ENCODE data around the gene OSR1.

OSR1 gene

DNA sequence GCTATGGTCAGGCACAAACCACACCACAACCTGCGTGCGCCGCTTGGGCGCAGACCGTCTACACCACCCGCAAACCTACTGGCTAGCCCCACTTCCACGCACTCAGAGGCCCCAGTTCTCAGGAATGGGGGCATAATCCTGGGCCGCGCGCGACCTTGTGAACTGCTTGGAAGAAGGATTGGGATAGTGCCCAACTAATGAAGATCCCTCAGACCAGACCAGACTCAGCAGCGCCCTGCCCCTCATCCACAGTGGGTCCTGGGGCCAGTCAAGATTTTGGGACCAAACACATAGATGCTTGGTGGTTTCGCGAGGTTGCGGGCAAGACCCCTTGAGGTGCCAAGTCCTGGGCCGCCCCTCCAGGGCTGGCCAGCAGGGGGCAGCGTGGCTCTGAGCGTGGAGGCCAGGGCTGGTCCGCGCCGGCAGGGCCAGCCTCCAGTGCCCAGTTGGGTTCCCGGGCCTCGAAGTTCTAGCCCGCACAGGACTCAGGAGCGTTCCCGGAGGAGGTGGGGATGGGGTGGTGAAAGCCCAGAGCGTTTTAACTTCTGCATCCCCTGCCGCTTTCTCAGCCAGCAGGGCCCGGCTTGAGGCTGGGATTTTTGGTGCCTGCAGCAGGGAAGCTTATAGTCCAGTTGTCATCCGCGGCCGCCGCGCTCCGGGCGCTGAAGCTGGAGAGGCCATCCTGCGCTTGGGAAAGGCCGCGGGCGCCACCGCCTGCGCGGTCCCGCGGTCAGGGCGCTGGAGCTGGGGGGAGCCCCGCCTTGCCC, 8.3 kb downstream of the OSR1 start:
- TF ChIP-seq, protein P1, sequence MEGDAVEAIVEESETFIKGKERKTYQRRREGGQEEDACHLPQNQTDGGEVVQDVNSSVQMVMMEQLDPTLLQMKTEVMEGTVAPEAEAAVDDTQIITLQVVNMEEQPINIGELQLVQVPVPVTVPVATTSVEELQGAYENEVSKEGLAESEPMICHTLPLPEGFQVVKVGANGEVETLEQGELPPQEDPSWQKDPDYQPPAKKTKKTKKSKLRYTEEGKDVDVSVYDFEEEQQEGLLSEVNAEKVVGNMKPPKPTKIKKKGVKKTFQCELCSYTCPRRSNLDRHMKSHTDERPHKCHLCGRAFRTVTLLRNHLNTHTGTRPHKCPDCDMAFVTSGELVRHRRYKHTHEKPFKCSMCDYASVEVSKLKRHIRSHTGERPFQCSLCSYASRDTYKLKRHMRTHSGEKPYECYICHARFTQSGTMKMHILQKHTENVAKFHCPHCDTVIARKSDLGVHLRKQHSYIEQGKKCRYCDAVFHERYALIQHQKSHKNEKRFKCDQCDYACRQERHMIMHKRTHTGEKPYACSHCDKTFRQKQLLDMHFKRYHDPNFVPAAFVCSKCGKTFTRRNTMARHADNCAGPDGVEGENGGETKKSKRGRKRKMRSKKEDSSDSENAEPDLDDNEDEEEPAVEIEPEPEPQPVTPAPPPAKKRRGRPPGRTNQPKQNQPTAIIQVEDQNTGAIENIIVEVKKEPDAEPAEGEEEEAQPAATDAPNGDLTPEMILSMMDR (conservative IDR thresholded peaks at IDR 0.05; ENCODE audit: low read depth, low read length), result peak; percentile 74
- DNase-seq (ENCODE audit: low read depth), result peak; percentile 54
- H3K4me3 ChIP-seq (ENCODE audit: low read depth, low read length), result peak overlapping the region; percentile 30

DNA sequence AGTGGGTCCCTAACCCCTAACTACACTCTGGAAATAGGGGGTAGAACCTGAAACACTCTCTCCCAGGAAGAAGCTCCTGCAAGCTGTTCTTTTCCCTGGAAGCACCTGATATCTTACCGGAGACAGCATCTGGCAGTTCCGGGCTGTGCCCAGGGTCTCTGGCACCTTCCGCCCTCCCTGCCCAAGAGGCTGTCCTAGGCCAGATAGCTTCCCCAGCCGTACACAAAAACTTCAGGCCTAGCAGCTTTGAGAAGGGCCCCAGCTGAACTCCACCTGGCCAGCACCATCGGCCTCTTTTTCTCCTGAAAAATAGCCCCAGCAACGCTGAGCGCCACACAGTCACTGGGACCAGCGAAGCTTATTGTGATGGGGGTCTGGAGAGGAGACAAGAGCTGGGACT, 9.7 kb downstream of the OSR1 start:
- TF ChIP-seq, protein P1 (conservative IDR thresholded peaks at IDR 0.05; ENCODE audit: low read depth, low read length), result no peak
- no peak overlapping the region for H3K4me3 ChIP-seq (ENCODE audit: low read depth, low read length)
- DNase-seq (ENCODE audit: low read depth), result no peak

DNA sequence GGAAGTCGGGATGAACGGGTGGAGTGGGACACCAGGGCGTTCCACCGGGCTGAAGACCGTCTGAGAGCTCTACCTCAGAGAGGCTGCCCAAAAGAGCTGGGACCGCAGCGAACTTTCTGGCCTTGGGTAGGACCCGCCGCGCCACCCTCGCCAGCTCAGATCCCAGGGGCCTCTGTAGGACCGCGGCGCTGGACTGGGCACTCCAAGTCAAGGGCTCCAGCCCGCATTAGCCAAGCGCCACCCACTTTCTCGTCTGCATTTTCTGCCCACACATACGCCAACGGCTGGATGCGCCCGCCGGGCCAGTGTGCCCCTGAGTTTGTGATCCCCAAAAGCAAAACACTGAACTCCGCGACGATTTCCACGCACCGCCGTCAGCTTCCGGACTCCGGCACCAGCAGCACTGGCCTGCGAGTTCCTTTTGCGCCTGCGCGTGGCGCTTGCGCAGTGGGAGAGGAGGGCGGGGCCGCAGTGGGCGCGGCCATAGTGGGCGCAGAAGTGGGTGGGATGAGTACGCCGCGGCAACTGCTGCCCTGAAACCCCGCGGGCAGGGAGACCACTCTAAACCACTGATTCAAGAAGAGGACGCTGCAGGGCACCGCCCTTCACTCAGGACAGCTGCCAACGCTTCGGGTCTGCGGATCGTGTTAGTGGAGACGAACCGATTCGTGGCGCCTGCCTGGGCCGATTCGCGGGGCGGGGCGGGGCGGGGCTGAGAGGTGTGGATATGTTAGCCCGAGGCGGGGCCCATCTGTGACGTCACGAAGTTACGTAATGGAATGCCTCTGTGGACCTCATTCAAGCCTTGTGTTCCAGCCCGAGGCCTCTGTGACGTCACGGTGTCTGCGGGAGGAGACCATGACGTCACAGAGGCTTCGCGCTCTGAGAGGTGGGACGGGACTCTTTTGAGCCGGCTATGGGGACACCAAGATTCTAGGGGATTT, 10.5 kb downstream of the OSR1 start:
- TF ChIP-seq, protein P1 (conservative IDR thresholded peaks at IDR 0.05; ENCODE audit: low read depth, low read length), result no peak
- DNase-seq (ENCODE audit: low read depth), result peak; percentile 98
- peak overlapping the region; percentile 97 for H3K4me3 ChIP-seq (ENCODE audit: low read depth, low read length)

DNA sequence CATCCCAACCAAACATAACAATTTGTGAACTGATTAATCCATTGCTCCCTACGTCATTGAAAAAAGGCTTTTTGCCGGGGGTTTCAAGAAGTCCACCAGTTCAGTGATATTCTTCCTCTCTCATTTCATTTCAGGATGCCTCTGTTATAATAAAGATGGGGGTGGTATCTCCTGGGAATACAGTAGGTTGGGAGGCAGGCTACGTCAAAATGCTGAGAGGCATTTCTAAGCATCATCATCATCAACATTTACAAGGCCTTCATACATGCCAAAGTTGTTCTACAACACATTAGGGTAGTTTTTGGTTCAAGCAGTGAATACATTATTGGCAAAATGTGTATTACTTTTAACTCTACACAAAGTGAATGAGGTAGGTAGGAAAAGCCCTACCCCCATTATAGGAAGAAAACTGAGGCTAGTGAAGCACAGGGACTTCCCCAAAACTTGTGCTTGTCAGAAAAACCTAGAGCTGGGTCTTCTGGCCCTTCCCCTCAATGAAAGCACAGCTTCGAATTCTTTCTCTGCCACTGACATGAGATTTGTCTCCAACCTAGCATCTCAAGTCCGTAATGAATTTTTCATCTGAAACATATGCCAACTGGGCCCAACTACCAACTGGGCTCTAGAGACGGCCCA, 11.3 kb downstream of the OSR1 start:
- TF ChIP-seq, protein P1 (conservative IDR thresholded peaks at IDR 0.05; ENCODE audit: low read depth, low read length), result no peak
- DNase-seq (ENCODE audit: low read depth), result no peak
- H3K4me3 ChIP-seq (ENCODE audit: low read depth, low read length), result peak overlapping the region; percentile 97

DNA sequence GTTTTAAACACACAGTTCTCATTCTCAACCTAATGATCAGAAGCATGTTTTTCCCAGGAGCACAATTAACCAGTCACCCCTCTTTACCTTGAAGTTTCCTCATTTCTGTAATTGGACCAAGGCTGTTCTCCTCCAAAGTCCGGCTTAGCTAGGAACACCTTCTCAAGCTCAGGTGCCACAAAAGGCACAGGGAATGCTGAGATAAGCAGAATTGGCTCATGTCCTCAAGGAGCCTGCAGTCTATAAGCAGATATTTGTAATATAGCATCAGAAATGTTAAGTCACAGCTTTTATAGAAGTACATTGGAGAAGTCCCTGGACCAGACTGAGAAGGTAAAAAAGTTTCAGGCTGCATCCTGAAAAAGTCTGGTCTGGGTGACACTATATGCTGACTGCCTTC, 20.7 kb downstream of the OSR1 start:
- no peak overlapping the region for H3K4me3 ChIP-seq (ENCODE audit: low read depth, low read length)
- no peak for DNase-seq (ENCODE audit: low read depth)
- TF ChIP-seq, protein P1 (conservative IDR thresholded peaks at IDR 0.05; ENCODE audit: low read depth, low read length), result no peak

DNA sequence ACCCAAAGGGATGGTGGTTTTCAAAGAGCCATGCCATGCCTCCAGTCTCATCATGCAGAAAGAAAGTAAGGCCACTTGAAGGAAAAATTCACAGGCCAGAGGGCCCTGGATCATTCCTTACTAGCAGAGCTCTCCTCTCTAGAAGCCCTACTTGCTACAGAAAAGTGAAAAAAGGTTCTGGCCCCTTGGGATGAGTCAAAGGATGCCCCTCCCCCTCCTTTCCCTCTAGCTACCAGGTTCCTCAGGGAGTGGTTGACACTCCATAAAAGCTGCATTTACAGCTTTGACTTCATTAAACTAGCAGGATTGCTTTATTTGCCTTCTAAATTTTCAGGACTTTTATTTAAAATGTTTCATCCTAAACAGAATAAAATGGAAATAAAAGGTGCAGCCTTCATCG, 21.2 kb downstream of the OSR1 start:
- TF ChIP-seq, protein P1 (conservative IDR thresholded peaks at IDR 0.05; ENCODE audit: low read depth, low read length), result no peak
- DNase-seq (ENCODE audit: low read depth), result no peak
- no peak overlapping the region for H3K4me3 ChIP-seq (ENCODE audit: low read depth, low read length)

Measured in choroid plexus epithelial cell (primary cell).